GM19463 (cell line): Measurements from ENCODE around the gene PKHD1.
A peak's percentile ranks its signal among the peaks of the same experiment; 100 is the strongest.
"Not testable (repeated sequence)": the region's sequence is repeated elsewhere in the genome, so short reads cannot be mapped to it uniquely, and the experiment has no call there.

Experiments used
- ATAC-seq: cut with Tn5 transposase; IDR thresholded peaks from one replicate; pipeline ENCODE4 v1.9.1; 2021; ENCODE audit warnings: mild to moderate bottlenecking, moderate library complexity; ENCODE audit not compliant: unreplicated experiment

PKHD1 gene

DNA sequence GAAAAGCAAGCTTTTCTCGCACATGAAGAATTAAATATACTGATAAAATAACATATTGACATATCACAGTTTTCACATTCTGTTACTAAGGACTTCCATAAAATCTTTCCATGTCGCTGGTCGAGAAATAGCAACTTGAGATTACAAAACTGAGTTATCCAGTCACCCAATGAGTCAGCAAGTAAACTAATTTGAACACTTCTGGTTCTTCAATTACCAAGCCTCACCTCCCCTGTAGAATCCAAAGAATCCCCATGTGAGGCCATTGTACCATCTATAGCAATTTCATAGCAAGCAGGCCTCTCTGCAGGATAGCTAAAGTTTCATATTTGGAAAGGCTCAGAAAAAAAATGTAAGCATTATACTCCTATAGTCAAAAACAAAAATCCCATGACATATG is 87.3 kb downstream of the PKHD1 start:
- ATAC-seq, result no peak

DNA sequence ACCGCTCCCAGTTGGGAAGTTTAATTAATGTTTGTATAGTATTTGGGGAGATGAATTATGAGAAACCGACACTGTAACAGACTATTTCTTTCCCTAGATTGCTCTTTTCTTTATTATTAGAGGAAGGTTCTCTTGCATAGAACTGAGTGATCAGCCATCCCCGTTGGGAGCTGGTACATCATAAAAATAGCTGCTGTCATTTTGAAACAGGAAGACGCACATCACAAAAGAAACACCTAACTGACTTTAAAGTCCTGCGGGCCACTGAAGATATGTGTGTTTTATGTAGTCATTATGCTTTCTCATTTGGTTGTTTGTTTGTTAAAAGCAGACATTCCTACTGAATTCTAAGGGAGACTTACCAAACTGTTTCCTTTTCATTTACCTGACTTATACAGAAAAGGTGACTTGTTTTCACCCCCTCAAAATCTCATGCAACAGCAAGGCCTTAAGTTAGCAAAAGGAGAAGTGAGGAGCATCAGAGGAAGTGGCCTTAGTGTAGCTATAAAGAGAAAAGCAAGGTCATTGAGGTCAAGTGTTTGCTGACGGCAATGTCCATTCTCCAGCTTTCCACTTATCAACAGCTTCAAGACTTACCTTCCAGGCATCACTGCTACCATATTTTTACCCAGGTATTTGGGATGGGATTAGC is 91.0 kb downstream of the PKHD1 start:
- ATAC-seq, result peak; percentile 89

DNA sequence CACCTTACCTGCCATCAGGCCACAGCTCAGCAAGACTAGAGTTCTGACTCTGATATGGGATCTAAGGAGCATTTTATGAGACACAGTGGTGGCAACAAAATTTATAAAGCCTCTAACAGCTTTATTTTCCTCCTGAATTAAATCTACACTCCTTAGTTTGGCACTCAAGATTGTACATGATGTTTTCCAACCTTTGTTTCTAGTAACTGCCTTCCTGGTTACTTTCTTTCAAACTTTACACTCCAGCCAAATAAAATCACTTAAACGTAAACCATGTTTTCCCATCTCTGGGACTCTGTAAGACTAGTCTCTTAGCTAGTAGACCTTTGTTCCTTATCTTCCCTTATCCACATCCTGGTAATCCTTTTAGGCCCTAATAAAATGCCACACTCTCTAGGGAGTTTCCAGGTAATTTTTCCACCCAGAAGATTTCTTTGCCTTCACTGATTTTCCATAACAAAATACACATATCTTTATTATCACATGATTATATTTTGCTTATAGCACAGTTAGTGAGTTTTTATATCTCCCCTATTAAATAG is 92.1 kb downstream of the PKHD1 start:
- no peak for ATAC-seq

- ATAC-seq, result no peak
Measured at GRCh38 chr6:51992876-51993275, 94.5 kb downstream of the PKHD1 start.

DNA sequence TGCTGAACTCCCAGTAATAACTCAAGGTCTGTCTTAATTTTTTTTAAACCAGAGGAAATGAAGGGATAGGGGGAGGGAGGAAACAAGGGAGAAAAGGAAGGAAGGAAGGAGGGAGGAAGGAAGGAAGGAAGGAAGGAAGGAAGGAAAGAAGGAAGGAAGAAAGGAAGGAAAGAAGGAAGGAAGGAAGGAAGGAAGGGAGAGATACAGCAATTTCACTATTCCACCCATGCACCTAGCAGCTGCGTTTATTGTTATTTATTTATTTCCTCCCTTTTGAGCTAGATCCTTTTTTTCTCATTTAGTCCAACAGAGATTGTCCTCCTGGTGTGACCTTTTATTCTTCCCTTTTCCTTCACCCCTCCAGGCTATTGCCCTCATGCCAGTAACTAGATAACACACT is 97.6 kb downstream of the PKHD1 start:
- no peak for ATAC-seq

DNA sequence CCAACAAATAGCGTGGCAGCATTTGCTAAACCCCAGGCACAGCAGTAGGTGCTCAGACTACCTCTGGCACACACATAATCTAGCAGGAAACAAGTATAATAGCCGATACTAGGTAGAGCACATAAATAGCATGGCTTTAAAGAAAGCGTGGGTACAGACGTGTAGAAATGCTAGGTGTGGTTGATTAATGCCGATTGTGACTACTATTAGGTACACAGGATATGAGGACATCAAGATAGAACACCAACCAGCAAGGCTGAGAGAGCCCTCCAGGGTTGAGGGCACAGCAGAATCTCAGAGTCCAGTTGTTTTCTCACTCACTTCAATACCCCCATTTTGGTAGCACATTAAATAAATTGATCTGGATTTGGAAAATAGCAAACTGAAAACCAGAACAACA is 100.5 kb downstream of the PKHD1 start:
- no peak for ATAC-seq

GRCh38 chr6:51983564-51983963 is 103.8 kb downstream of the PKHD1 start:
- no peak for ATAC-seq

- not testable (repeated sequence) for ATAC-seq
Measured at GRCh38 chr6:51982695-51983094, 104.7 kb downstream of the PKHD1 start.

DNA sequence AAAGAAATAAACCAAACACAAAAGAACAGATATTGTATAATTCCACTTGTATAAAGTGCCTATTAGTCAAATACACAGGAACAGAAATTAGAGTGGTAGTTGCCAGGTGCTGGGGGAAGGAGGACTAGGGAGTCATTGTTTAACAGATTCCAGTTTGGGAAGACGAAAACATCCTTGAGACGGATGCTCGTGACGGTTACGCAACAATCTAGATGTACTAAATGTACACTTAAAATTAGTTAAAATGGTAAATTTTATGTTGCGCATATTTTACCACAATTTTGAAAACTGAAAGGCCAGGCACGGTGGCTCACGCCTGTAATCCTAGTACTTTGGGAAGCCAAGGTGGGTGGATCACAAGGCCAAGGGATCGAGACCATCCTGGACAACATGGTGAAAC is 111.0 kb downstream of the PKHD1 start:
- ATAC-seq, result no peak

DNA sequence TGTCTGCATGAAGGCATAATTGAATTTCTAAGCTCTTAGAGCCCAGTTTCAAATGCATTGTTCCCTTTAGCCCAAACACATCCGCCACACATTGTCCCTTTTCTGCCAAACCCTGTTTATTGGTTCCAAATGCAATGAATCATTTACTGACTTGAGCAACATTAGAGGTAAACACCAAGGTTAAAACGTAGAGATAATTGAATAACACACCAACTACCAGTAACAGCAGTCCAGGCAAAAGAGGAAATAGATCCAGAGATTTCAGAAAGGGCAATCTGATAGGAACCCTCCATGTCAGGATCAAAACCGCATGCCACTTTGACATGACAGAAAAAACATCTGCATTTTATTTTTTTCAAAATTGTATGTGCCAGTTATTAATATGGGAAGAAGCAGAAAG is 114.8 kb downstream of the PKHD1 start:
- ATAC-seq, result no peak

DNA sequence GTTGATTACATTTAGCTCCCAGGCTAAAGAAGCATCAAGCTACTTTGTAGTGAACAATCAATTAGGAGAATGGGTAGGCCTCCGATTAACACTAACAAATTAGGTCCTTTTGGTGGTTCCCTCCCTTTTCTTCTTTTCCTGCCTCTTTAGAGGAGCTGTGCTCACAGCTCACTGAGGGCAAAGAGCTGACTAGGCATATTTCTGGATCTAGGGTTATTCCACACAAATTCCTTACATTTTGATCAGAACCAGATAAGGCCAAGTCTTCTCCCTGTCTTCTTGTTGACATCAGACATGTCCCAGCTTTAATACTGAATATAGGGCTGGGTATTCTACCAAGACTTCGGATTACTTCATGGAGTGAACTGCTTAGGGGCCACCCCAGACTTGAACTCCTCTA is 119.1 kb downstream of the PKHD1 start:
- ATAC-seq, result no peak

GRCh38 chr6:51965222-51965801 is 122.1 kb downstream of the PKHD1 start:
- no peak for ATAC-seq

- no peak for ATAC-seq
Measured at GRCh38 chr6:51963980-51964379, 123.4 kb downstream of the PKHD1 start.

DNA sequence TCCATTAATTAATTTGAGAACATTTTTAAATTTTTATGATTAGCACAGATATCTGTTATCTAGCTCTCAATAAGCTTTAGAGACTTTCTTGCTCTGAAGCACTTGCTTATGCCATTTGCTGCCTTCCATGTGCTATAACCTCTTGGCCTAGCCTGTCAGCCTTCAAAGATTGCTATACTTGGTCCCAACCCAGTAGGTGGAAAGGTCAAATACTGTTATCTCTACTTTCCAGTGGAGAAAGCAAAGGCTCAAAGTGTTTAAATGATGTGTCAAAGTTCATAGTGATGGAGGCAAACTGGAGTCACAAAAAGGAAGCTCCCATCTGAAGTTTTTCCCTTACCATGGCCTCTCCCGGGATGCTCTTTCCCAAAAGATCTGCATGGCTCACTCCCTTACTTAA is 125.1 kb downstream of the PKHD1 start:
- ATAC-seq, result no peak

DNA sequence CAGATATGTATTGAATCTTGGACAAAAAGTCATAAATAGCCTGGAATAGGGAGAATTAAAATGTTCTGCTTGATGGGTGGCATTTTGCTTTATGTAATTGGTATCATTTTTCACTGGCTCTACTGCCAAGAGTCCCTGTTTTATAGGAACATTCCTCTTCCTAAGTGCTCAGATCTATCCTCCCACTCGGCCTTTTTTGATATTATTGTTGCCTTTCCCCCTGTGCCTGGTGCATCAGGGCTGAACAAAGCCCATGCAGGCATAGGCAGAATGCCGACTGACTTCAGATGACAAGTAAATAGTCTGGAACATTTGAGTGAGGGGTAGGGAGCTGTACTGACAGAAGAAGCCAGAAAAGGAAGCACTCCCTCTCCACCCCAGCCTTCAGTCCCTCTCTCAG is 127.0 kb downstream of the PKHD1 start:
- no peak for ATAC-seq

- ATAC-seq, result peak; percentile 94
Measured at GRCh38 chr6:51959744-51960383, 127.5 kb downstream of the PKHD1 start.

DNA sequence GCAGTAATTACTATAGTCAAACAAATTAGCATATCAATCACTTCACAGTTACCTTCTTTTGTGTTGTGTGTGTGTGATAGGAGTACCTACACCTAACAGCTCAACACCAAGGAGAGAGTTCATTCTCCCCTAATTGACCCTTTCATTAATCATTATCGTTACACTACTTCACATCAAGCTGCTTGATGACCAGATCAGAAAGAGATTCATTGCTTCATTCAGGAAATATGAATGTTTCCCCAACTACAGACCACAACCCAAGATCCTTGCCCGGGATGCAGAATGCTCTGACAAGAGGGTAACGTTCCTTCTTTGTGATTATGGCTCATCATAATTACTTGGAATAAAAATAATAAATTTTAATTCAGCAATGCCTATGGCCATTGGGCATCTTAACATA is 132.7 kb downstream of the PKHD1 start:
- no peak for ATAC-seq

- ATAC-seq, result no peak
Measured at GRCh38 chr6:51953246-51953645, 134.2 kb downstream of the PKHD1 start.

- ATAC-seq, result no peak
Measured at GRCh38 chr6:51951924-51952323, 135.5 kb downstream of the PKHD1 start.

DNA sequence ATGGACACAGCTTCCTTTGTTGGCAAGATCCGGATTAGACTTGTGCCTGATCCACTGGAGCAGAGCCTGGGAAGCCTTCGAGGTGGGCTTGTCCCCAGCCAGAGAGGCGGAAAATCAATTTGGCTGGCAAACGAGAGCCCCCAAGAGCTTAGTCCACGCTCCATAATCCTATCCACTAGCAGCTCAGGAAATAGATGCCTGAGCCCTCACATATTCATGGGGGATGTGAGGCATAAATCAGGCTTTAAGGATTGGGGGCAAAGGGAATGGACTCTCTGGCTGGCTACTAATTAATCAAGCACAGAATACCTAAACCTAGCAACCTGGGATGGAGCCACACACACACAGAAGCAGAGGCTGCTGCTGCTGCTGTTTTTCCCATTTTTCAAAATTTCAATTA is 137.9 kb downstream of the PKHD1 start:
- no peak for ATAC-seq

DNA sequence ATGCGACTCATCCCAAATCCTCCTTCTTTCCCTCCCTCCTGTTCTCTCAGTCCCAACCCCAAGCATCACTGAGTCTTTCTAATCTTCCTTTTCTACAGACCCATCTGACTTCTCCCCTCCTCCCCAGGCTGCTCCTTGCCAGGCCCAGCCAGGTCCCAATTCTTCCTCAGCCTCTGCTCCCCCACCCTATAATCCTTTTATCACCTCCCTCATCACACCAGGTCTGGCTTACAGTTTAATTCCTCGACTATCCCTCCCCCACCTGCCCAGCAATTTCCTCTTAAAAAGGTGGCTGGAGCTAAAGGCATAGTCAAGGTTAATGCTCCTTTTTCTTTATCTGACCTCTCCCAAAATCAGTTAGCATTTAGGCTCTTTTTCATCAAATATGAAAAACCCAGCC is 147.7 kb downstream of the PKHD1 start:
- ATAC-seq, result not testable (repeated sequence)
